Measurements from ENCODE around the gene MAT2A.

- TF ChIP-seq EZH2 (IDR thresholded peaks at IDR 0.05; ENCODE audit: low read length) (no peak), CTCF (optimal IDR thresholded peaks at IDR 0.05 in 1 of 3, IDR thresholded peaks at IDR 0.05 in 1 of 3, conservative IDR thresholded peaks at IDR 0.05 in 1 of 3; ENCODE audit: extremely low read depth in 1 of 3, insufficient read depth in 2 of 3, low read length in 3 of 3) (no peak)
These were observed 4.1 kb upstream of the MAT2A start for GRCh38 chr2:85534881-85535280.
